Measurements from ENCODE around the gene NCOA7.

Gene NCOA7

DNA sequence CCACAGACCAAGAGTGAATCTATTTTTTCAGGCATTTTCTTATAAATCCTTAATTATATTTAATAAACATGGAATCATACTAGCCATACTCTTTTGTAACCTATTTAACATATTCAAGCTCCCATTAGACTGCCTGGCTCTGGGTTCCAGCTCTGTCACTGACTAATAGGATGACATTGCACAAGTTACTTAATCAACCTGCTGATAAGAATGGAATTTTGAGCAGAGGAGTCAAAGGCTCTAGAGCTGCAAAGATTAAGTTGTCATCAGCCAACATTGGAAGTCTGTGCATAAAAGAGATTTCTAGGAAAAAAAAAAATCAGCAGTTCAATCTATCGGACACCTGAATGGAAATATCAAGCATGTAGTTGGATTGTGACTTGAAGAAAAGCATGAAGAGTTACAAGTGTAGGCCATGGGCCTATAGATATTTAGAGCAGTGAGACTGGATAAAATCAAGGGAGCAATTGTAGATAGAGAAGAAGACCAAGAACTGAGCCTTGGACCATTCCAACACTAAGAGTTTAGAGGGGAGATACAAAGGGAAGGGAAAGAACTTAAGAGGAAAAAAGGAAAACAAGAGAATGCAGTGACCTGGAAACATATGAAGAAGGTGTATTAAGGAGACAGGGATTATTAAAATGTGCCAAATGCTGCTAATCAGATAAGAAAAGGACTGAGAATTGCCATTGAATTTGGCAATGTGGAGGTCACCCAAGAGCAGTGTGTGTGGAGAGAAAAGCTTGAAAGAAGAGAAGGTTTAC lies 154.8 kb downstream of the NCOA7 start:
- no peak overlapping the region for H3K23ac ChIP-seq (ENCODE audit: low read depth, low read length, poor library complexity)
- H3K9ac ChIP-seq (ENCODE audit: low read depth, low read length, poor library complexity): no peak overlapping the region
- H3K14ac ChIP-seq (ENCODE audit: low read length): no peak overlapping the region
- no peak for DNase-seq (ENCODE audit: low spot score)
- no peak overlapping the region for H4K91ac ChIP-seq (ENCODE audit: low read depth, low read length, poor library complexity)
- H2BK15ac ChIP-seq (ENCODE audit: low read length): no peak overlapping the region
- H3K27ac ChIP-seq (replicated peaks; ENCODE audit: low read length): no peak overlapping the region
- H2BK120ac ChIP-seq (ENCODE audit: low read depth, low read length): no peak overlapping the region
- no peak overlapping the region for H3K18ac ChIP-seq (ENCODE audit: low read length)
- H2BK12ac ChIP-seq (ENCODE audit: low read length): no peak overlapping the region
- no CpG with 5 or more reads among the region's 1 CpG for WGBS, 2 donors (ENCODE audit: extremely low coverage in 2 of 2, insufficient read length in 2 of 2, insufficient replicate concordance in 1 of 2)
- H3K4me1 ChIP-seq (ENCODE audit: control insufficient read depth in 2 of 2, insufficient read depth in 1 of 2, low read depth in 1 of 2, low read length in 2 of 2): no peaks in the 10 kb centered on the region
- no peaks in the 10 kb centered on the region for H3K79me1 ChIP-seq (ENCODE audit: low read depth, low read length)
- H2AK5ac ChIP-seq (ENCODE audit: low read depth, low read length): no peak overlapping the region
- no peak overlapping the region for H4K8ac ChIP-seq (ENCODE audit: low read depth, low read length)
- H3K27me3 ChIP-seq (ENCODE audit: control insufficient read depth in 3 of 3, insufficient read depth in 3 of 3, low read depth in 1 of 3, low read length in 3 of 3): peaks cover 0 to 21% (median 0%) of the 10 kb centered on the region in 3 experiments
- no peak overlapping the region for H2BK5ac ChIP-seq (ENCODE audit: low read length)
- H3K9me3 ChIP-seq (replicated peaks in 1 of 2; ENCODE audit: control insufficient read depth in 2 of 2, insufficient read depth in 1 of 2, low read depth in 1 of 2, low read length in 2 of 2): no peaks in the 10 kb centered on the region
- H3K4ac ChIP-seq (ENCODE audit: low read length): no peak overlapping the region
- H3K36me3 ChIP-seq (replicated peaks in 1 of 2; ENCODE audit: control insufficient read depth in 2 of 2, insufficient read depth in 2 of 2, low read length in 2 of 2): no peaks in the 10 kb centered on the region
- no peak overlapping the region for H3K4me2 ChIP-seq (ENCODE audit: insufficient read depth, low read length, poor library complexity, severe bottlenecking)
- H2AFZ ChIP-seq (ENCODE audit: low read length): no peak overlapping the region
- H3K4me3 ChIP-seq (ENCODE audit: low read length in 2 of 2): no peak overlapping the region

DNA sequence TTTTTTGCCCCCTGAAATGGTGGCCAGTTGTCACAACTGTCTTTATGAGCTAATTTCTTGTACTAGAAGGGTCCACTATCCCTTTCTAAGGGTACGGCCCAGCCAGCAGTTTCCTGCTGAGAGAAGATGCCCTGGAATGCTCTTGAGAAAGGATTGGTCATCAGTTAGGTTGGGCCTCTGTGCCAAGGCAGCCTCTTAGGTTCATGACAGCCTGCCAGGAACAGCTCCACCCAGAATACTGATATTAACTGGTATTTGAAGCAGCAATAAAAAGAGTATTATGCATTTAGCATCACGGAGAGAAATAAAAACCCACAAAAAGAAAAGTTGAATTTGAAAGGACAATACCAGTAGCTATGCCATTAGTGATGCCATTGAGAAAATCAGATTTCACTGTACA lies 156.9 kb downstream of the NCOA7 start:
- no peak overlapping the region for H3K4me3 ChIP-seq (ENCODE audit: low read length in 2 of 2)
- no peaks in the 10 kb centered on the region for H3K36me3 ChIP-seq (replicated peaks in 1 of 2; ENCODE audit: control insufficient read depth in 2 of 2, insufficient read depth in 2 of 2, low read length in 2 of 2)
- H4K91ac ChIP-seq (ENCODE audit: low read depth, low read length, poor library complexity): no peak overlapping the region
- H3K27me3 ChIP-seq (ENCODE audit: control insufficient read depth in 3 of 3, insufficient read depth in 3 of 3, low read depth in 1 of 3, low read length in 3 of 3): peaks cover 0 to 18% (median 0%) of the 10 kb centered on the region in 3 experiments
- H2BK12ac ChIP-seq (ENCODE audit: low read length): no peak overlapping the region
- H3K9ac ChIP-seq (ENCODE audit: low read depth, low read length, poor library complexity): no peak overlapping the region
- no peak overlapping the region for H4K8ac ChIP-seq (ENCODE audit: low read depth, low read length)
- no peak overlapping the region for H3K23ac ChIP-seq (ENCODE audit: low read depth, low read length, poor library complexity)
- DNase-seq (ENCODE audit: low spot score): no peak
- H3K4ac ChIP-seq (ENCODE audit: low read length): no peak overlapping the region
- H2AFZ ChIP-seq (ENCODE audit: low read length): no peak overlapping the region
- no peak overlapping the region for H3K18ac ChIP-seq (ENCODE audit: low read length)
- no peaks in the 10 kb centered on the region for H3K79me1 ChIP-seq (ENCODE audit: low read depth, low read length)
- no peak overlapping the region for H2BK120ac ChIP-seq (ENCODE audit: low read depth, low read length)
- no peak overlapping the region for H3K4me2 ChIP-seq (ENCODE audit: insufficient read depth, low read length, poor library complexity, severe bottlenecking)
- H3K4me1 ChIP-seq (ENCODE audit: control insufficient read depth in 2 of 2, insufficient read depth in 1 of 2, low read depth in 1 of 2, low read length in 2 of 2): no peaks in the 10 kb centered on the region
- H2BK5ac ChIP-seq (ENCODE audit: low read length): no peak overlapping the region
- H3K9me3 ChIP-seq (replicated peaks in 1 of 2; ENCODE audit: control insufficient read depth in 2 of 2, insufficient read depth in 1 of 2, low read depth in 1 of 2, low read length in 2 of 2): no peaks in the 10 kb centered on the region
- no CpG with 5 or more reads among the region's 2 CpGs for WGBS, 2 donors (ENCODE audit: extremely low coverage in 2 of 2, insufficient read length in 2 of 2, insufficient replicate concordance in 1 of 2)
- no peak overlapping the region for H3K27ac ChIP-seq (replicated peaks; ENCODE audit: low read length)
- no peak overlapping the region for H2BK15ac ChIP-seq (ENCODE audit: low read length)
- H2AK5ac ChIP-seq (ENCODE audit: low read depth, low read length): no peak overlapping the region
- H3K14ac ChIP-seq (ENCODE audit: low read length): no peak overlapping the region

DNA sequence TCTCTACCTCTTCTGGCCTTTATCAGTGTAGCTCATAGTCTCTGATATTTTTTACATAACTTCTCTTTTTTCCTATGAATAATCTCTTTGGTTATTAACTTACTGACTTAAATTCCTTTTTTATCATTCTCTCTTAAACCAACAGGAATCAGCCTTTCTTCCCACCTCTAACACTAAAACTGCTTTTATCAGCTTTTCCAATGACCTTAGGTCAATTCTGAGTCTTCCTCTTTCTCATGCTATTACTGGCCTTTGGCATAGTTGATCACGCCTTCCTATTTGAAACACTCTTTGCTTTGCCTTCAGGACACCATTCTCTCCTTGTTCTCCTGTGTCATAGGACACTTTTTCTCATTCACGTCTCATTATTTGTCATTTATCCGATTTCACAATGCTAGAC lies 157.7 kb downstream of the NCOA7 start:
- no peaks in the 10 kb centered on the region for H3K79me1 ChIP-seq (ENCODE audit: low read depth, low read length)
- H3K4me3 ChIP-seq (ENCODE audit: low read length in 2 of 2): no peak overlapping the region
- H2BK120ac ChIP-seq (ENCODE audit: low read depth, low read length): no peak overlapping the region
- no peak overlapping the region for H2BK5ac ChIP-seq (ENCODE audit: low read length)
- H3K4me2 ChIP-seq (ENCODE audit: insufficient read depth, low read length, poor library complexity, severe bottlenecking): no peak overlapping the region
- no peak overlapping the region for H4K8ac ChIP-seq (ENCODE audit: low read depth, low read length)
- DNase-seq (ENCODE audit: low spot score): no peak
- no peaks in the 10 kb centered on the region for H3K36me3 ChIP-seq (replicated peaks in 1 of 2; ENCODE audit: control insufficient read depth in 2 of 2, insufficient read depth in 2 of 2, low read length in 2 of 2)
- peaks cover 0 to 10% (median under 1%) of the 10 kb centered on the region in 3 experiments for H3K27me3 ChIP-seq (ENCODE audit: control insufficient read depth in 3 of 3, insufficient read depth in 3 of 3, low read depth in 1 of 3, low read length in 3 of 3)
- no peak overlapping the region for H3K27ac ChIP-seq (replicated peaks; ENCODE audit: low read length)
- H2BK12ac ChIP-seq (ENCODE audit: low read length): no peak overlapping the region
- no peak overlapping the region for H3K4ac ChIP-seq (ENCODE audit: low read length)
- no peak overlapping the region for H2AK5ac ChIP-seq (ENCODE audit: low read depth, low read length)
- no peaks in the 10 kb centered on the region for H3K9me3 ChIP-seq (replicated peaks in 1 of 2; ENCODE audit: control insufficient read depth in 2 of 2, insufficient read depth in 1 of 2, low read depth in 1 of 2, low read length in 2 of 2)
- H3K4me1 ChIP-seq (ENCODE audit: control insufficient read depth in 2 of 2, insufficient read depth in 1 of 2, low read depth in 1 of 2, low read length in 2 of 2): no peaks in the 10 kb centered on the region
- H2AFZ ChIP-seq (ENCODE audit: low read length): no peak overlapping the region
- H2BK15ac ChIP-seq (ENCODE audit: low read length): no peak overlapping the region
- no peak overlapping the region for H3K18ac ChIP-seq (ENCODE audit: low read length)
- no peak overlapping the region for H3K14ac ChIP-seq (ENCODE audit: low read length)
- H3K23ac ChIP-seq (ENCODE audit: low read depth, low read length, poor library complexity): no peak overlapping the region
- H3K9ac ChIP-seq (ENCODE audit: low read depth, low read length, poor library complexity): no peak overlapping the region
- WGBS, 2 donors (ENCODE audit: extremely low coverage in 2 of 2, insufficient read length in 2 of 2, insufficient replicate concordance in 1 of 2): no CpG with 5 or more reads among the region's 3 CpGs
- no peak overlapping the region for H4K91ac ChIP-seq (ENCODE audit: low read depth, low read length, poor library complexity)

DNA sequence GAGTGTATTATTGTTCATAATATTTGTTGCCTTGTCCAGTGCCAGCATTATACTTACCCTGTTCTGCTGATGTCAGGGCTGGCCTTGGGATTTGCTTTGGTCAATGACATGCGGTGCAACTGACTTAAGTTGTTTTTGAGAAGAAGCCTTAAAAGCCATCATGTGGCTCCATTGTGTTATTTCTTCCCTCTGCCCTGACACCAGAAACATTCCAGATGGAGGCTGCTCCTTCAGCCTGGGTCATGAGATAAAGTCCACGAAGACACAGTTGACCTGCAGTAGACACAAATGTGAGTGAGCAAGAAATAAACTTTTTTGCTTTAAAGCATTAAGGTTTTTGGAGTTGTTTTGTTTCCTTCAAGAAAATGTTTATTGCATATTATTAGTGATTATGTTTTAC lies 158.3 kb downstream of the NCOA7 start:
- no peak overlapping the region for H3K18ac ChIP-seq (ENCODE audit: low read length)
- WGBS, 2 donors (ENCODE audit: extremely low coverage in 2 of 2, insufficient read length in 2 of 2, insufficient replicate concordance in 1 of 2): no CpG with 5 or more reads among the region's 2 CpGs
- no peak overlapping the region for H2AK5ac ChIP-seq (ENCODE audit: low read depth, low read length)
- H3K27ac ChIP-seq (replicated peaks; ENCODE audit: low read length): no peak overlapping the region
- no peak overlapping the region for H3K9ac ChIP-seq (ENCODE audit: low read depth, low read length, poor library complexity)
- no peak overlapping the region for H2AFZ ChIP-seq (ENCODE audit: low read length)
- H3K4ac ChIP-seq (ENCODE audit: low read length): no peak overlapping the region
- H3K23ac ChIP-seq (ENCODE audit: low read depth, low read length, poor library complexity): no peak overlapping the region
- H3K4me1 ChIP-seq (ENCODE audit: control insufficient read depth in 2 of 2, insufficient read depth in 1 of 2, low read depth in 1 of 2, low read length in 2 of 2): no peaks in the 10 kb centered on the region
- H4K8ac ChIP-seq (ENCODE audit: low read depth, low read length): no peak overlapping the region
- H3K4me2 ChIP-seq (ENCODE audit: insufficient read depth, low read length, poor library complexity, severe bottlenecking): no peak overlapping the region
- H2BK5ac ChIP-seq (ENCODE audit: low read length): no peak overlapping the region
- peaks cover 0 to 4% (median 3%) of the 10 kb centered on the region in 3 experiments for H3K27me3 ChIP-seq (ENCODE audit: control insufficient read depth in 3 of 3, insufficient read depth in 3 of 3, low read depth in 1 of 3, low read length in 3 of 3)
- no peaks in the 10 kb centered on the region for H3K9me3 ChIP-seq (replicated peaks in 1 of 2; ENCODE audit: control insufficient read depth in 2 of 2, insufficient read depth in 1 of 2, low read depth in 1 of 2, low read length in 2 of 2)
- no peak overlapping the region for H3K4me3 ChIP-seq (ENCODE audit: low read length in 2 of 2)
- H2BK120ac ChIP-seq (ENCODE audit: low read depth, low read length): no peak overlapping the region
- no peak overlapping the region for H2BK15ac ChIP-seq (ENCODE audit: low read length)
- no peaks in the 10 kb centered on the region for H3K79me1 ChIP-seq (ENCODE audit: low read depth, low read length)
- no peak overlapping the region for H2BK12ac ChIP-seq (ENCODE audit: low read length)
- H3K14ac ChIP-seq (ENCODE audit: low read length): no peak overlapping the region
- no peaks in the 10 kb centered on the region for H3K36me3 ChIP-seq (replicated peaks in 1 of 2; ENCODE audit: control insufficient read depth in 2 of 2, insufficient read depth in 2 of 2, low read length in 2 of 2)
- DNase-seq (ENCODE audit: low spot score): no peak
- H4K91ac ChIP-seq (ENCODE audit: low read depth, low read length, poor library complexity): no peak overlapping the region
